ENCODE measurements around the gene TUFM. TPM values are rescaled to one million over a fixed set of nuclear protein-coding genes. Genes with fewer than 3 reads are reported as not detected.

The TUFM gene
- total RNA-seq, 1 experiment from 2014 or later: 207 TPM

- no CpG with 5 or more reads among the region's 25 CpGs for WGBS (ENCODE audit: extremely low coverage, insufficient read length, low lambda C conversion rate)
- Mint-ChIP-seq H3K27ac (peak overlapping the region in 1 of 3 experiments; percentile 57; a peak in 2 of 7 replicates), H3K4me3 (peak overlapping the region in 1 of 2 experiments; percentile 43; a peak in 2 of 5 replicates), H3K4me1 (peaks cover 22 to 38% of the 10 kb centered on the region in 2 experiments), H3K9me3 (no peaks in the 10 kb centered on the region; a peak in 1 of 5 replicates), H3K27me3 (ENCODE audit: low read depth) (peaks cover 18% of the 10 kb centered on the region), H3K36me3 (ENCODE audit: insufficient read depth in 1 of 3, low read depth in 3 of 3) (peaks cover 0 to 6% (median 4%) of the 10 kb centered on the region in 3 experiments; a peak in 3 of 7 replicates)
- peaks cover 6% of the 10 kb centered on the region; the same call in 1 of the 2 replicates for H3K4me1 ChIP-seq (ENCODE audit: insufficient read depth, low read length)
- H4K5ac ChIP-seq (ENCODE audit: insufficient read length, low read depth, low read length): no peak overlapping the region
- TF ChIP-seq CTCF (conservative IDR thresholded peaks at IDR 0.05): no peak
- H3K23ac ChIP-seq (ENCODE audit: insufficient read length, low read depth, low read length): no peak overlapping the region
- no peak overlapping the region for H3K9ac ChIP-seq (ENCODE audit: extremely low read depth, insufficient read length, low read length)
- no peaks in the 10 kb centered on the region for H4K20me1 ChIP-seq (ENCODE audit: control insufficient read depth, insufficient read depth, insufficient read length)
- no peak overlapping the region for H3K27ac ChIP-seq (ENCODE audit: insufficient read length, low read depth, low read length)
- H3K27me3 ChIP-seq (ENCODE audit: insufficient read depth, low read length): peaks cover 6% of the 10 kb centered on the region; the same call in 1 of the 2 replicates
- no peak overlapping the region for H2BK120ac ChIP-seq (ENCODE audit: low read depth, low read length, poor library complexity, severe bottlenecking)
- no peak overlapping the region for H4K8ac ChIP-seq (replicated peaks; ENCODE audit: insufficient read length, low read depth, low read length)
- no peaks in the 10 kb centered on the region for H3K79me2 ChIP-seq (ENCODE audit: insufficient read depth, low read length)
- no peak overlapping the region for H3K56ac ChIP-seq (ENCODE audit: insufficient read length, low read depth, low read length)
- H3K14ac ChIP-seq (ENCODE audit: insufficient read depth, low read length): peak overlapping the region; percentile 17; the same call in 1 of the 2 replicates
- peak; percentile 46 for DNase-seq
- H4K91ac ChIP-seq (ENCODE audit: insufficient read length, low read depth, low read length): no peak overlapping the region
- H3K4me2 ChIP-seq (ENCODE audit: insufficient read depth, insufficient read length, low read length): no peak overlapping the region
- H2BK15ac ChIP-seq (ENCODE audit: low read depth, low read length): no peak overlapping the region
- no peak overlapping the region for H3T11ph ChIP-seq (ENCODE audit: low read length)
- H3K79me1 ChIP-seq (ENCODE audit: insufficient read depth, low read depth, low read length, poor library complexity, severe bottlenecking): no peaks in the 10 kb centered on the region
- no peak overlapping the region for H3K4ac ChIP-seq (ENCODE audit: low read depth, low read length)
- no peak overlapping the region for H2AK5ac ChIP-seq (ENCODE audit: insufficient read length, low read length)
- H2BK5ac ChIP-seq (ENCODE audit: insufficient read length, low read length): no peak overlapping the region
- no peak overlapping the region for H2AFZ ChIP-seq (ENCODE audit: low read length)
- no peak overlapping the region for H2BK20ac ChIP-seq (ENCODE audit: low read depth, low read length, poor library complexity, severe bottlenecking)
- no peak overlapping the region for H2BK12ac ChIP-seq (ENCODE audit: insufficient read length, low read depth, low read length)
- H3K23me2 ChIP-seq (ENCODE audit: insufficient read length, low read depth, low read length, poor library complexity, severe bottlenecking): peaks cover 11% of the 10 kb centered on the region
- H3K9me3 ChIP-seq (ENCODE audit: control insufficient read depth, low read depth, low read length): no peaks in the 10 kb centered on the region
- no peak overlapping the region for H3K18ac ChIP-seq (ENCODE audit: insufficient read length, low read depth, low read length)
These were observed 37.3 kb upstream of the TUFM start for GRCh38 chr16:28883221-28883996.
